Liver (tissue), 9 donors: Measurements from ENCODE around the gene ASCL5. TPM values are rescaled to one million over a fixed set of nuclear protein-coding genes. Genes with fewer than 3 reads are reported as not detected.

ENCODE experiments used
- DNase-seq: peaks from one replicate; pipeline ENCODE4 v3.0.0-alpha.2; 2017; ENCODE audit warnings: low spot score
- H3K27ac ChIP-seq, 2 donors: one replicate each; pipeline ENCODE4 v1.7.0; 2013; ENCODE audit warnings: inconsistent platforms in 2 of 2, low read length in 2 of 2, control low read depth in 1 of 2, low read depth in 1 of 2, mild to moderate bottlenecking in 1 of 2
- H3K27me3 ChIP-seq, 4 donors: one replicate each; pipeline versions ENCODE4 v1.6.1 to v1.7.0; 2013; ENCODE audit warnings: low read length in 3 of 4, inconsistent platforms in 1 of 4, mild to moderate bottlenecking in 1 of 4, moderate library complexity in 1 of 4; ENCODE audit not compliant: control insufficient read depth in 4 of 4, insufficient read depth in 4 of 4
- H3K36me3 ChIP-seq, 4 donors: one replicate each; pipeline versions ENCODE4 v1.6.1 to v1.7.0; 2013; ENCODE audit warnings: low read length in 3 of 4, mild to moderate bottlenecking in 3 of 4, low read depth in 1 of 4, moderate library complexity in 1 of 4; ENCODE audit not compliant: control insufficient read depth in 4 of 4, insufficient read depth in 3 of 4
- H3K4me1 ChIP-seq, 4 donors: one replicate each; pipeline versions ENCODE4 v1.6.1 to v1.7.0; 2013; ENCODE audit warnings: low read length in 3 of 4, mild to moderate bottlenecking in 3 of 4, moderate library complexity in 1 of 4; ENCODE audit not compliant: control insufficient read depth in 4 of 4, insufficient read depth in 4 of 4
- H3K4me3 ChIP-seq, 3 donors: one replicate each; pipeline versions ENCODE4 v1.6.1 to v1.7.0; 2013; ENCODE audit warnings: low read length in 3 of 3, control low read depth in 1 of 3, low read depth in 1 of 3, mild to moderate bottlenecking in 1 of 3
- H3K9ac ChIP-seq, 2 donors: one replicate each; pipeline ENCODE4 v1.7.0; 2013; ENCODE audit warnings: low read length in 2 of 2, mild to moderate bottlenecking in 2 of 2, moderate library complexity in 2 of 2, control low read depth in 1 of 2, low read depth in 1 of 2
- H3K9me3 ChIP-seq, 4 donors: one replicate each; pipeline versions ENCODE4 v1.6.1 to v1.7.0; 2013; ENCODE audit warnings: low read length in 3 of 4; ENCODE audit not compliant: control insufficient read depth in 4 of 4
- ATF3 ChIP-seq: IDR thresholded peaks from 2 replicates; pipeline ENCODE4 v1.6.1; 2016; ENCODE audit warnings: antibody characterized with exemption
- CTCF ChIP-seq: fragments of 150-350 bp; IDR thresholded peaks from 2 replicates; pipeline ENCODE4 v1.5.1; 2017; ENCODE audit warnings: improper control_type of control experiment, low read depth, low read length; ENCODE audit not compliant: missing input control
- EGR1 ChIP-seq, 2 donors: IDR thresholded peaks; 2 replicates each; pipeline ENCODE4 v1.6.1; 2016 to 2018; ENCODE audit warnings: antibody characterized with exemption in 2 of 2, low read depth in 2 of 2
- FOXA1 ChIP-seq: IDR thresholded peaks from 2 replicates; pipeline ENCODE4 v1.6.1; 2016; ENCODE audit warnings: antibody characterized with exemption
- FOXA2 ChIP-seq: IDR thresholded peaks from 2 replicates; pipeline ENCODE4 v1.6.1; 2016; ENCODE audit warnings: antibody characterized with exemption
- GABPA ChIP-seq, 2 donors: IDR thresholded peaks in 1 of 2; conservative IDR thresholded peaks in 1 of 2; 2 replicates each; pipeline ENCODE4 v1.6.1; 2016; ENCODE audit warnings: antibody characterized with exemption in 2 of 2, mild to moderate bottlenecking in 1 of 2, moderate library complexity in 1 of 2
- HNF4A ChIP-seq, 2 donors: conservative IDR thresholded peaks; 2 replicates each; pipeline ENCODE4 v1.6.1; 2016; ENCODE audit warnings: antibody characterized with exemption in 2 of 2, mild to moderate bottlenecking in 2 of 2
- HNF4G ChIP-seq: IDR thresholded peaks from 2 replicates; pipeline ENCODE4 v1.6.1; 2016; ENCODE audit warnings: antibody characterized with exemption
- JUND ChIP-seq, 2 donors: IDR thresholded peaks; 2 replicates each; pipeline ENCODE4 v1.6.1; 2016; ENCODE audit warnings: antibody characterized with exemption in 2 of 2
- MAX ChIP-seq: IDR thresholded peaks from 2 replicates; pipeline ENCODE4 v1.6.1; 2016; ENCODE audit warnings: antibody characterized with exemption
- NR2F2 ChIP-seq: IDR thresholded peaks from 2 replicates; pipeline ENCODE4 v1.6.1; 2016; ENCODE audit warnings: antibody characterized with exemption
- RAD21 ChIP-seq, 2 donors: IDR thresholded peaks; 2 replicates each; pipeline ENCODE4 v1.6.1; 2016; ENCODE audit warnings: antibody characterized with exemption in 2 of 2, mild to moderate bottlenecking in 2 of 2
- REST ChIP-seq: IDR thresholded peaks from 2 replicates; pipeline ENCODE4 v1.6.1; 2016; ENCODE audit warnings: antibody characterized with exemption, mild to moderate bottlenecking
- RXRA ChIP-seq, 2 donors: IDR thresholded peaks; 2 replicates each; pipeline ENCODE4 v1.6.1; 2017 to 2018; ENCODE audit warnings: antibody characterized with exemption in 2 of 2, mild to moderate bottlenecking in 1 of 2
- SP1 ChIP-seq: IDR thresholded peaks from 2 replicates; pipeline ENCODE4 v1.6.1; 2018; ENCODE audit warnings: antibody characterized with exemption, mild to moderate bottlenecking
- TAF1 ChIP-seq: conservative IDR thresholded peaks from 2 replicates; pipeline ENCODE4 v1.6.1; 2016; ENCODE audit warnings: antibody characterized with exemption, mild to moderate bottlenecking
- YY1 ChIP-seq: IDR thresholded peaks from 2 replicates; pipeline ENCODE4 v1.6.1; 2016; ENCODE audit warnings: antibody characterized with exemption, mild to moderate bottlenecking
- ZBTB33 ChIP-seq: IDR thresholded peaks from 2 replicates; pipeline ENCODE4 v1.6.1; 2016; ENCODE audit warnings: antibody characterized with exemption
- WGBS: extraction: QIAGEN DNeasy Blood & Tissue Kit; methylation state at CpG from one replicate; pipeline ENCODE4 v1.1.7; 2013; 5-methylcytosine and 5-hydroxymethylcytosine counted together
- polyA plus RNA-seq, 2 donors: library from polyadenylated mRNA; stranded (reverse) in 1 of 2; unstranded in 1 of 2; fragments of 200-250 nt in 1 of 2; fragments of >200 nt in 1 of 2; fragmentation: Nextera tagmentation in 1 of 2; extraction: Ambion mirVana in 1 of 2; gene quantifications; one replicate each; pipeline versions ENCODE4 v1.2.1 to v1.2.3, GENCODE V29; 2013 to 2015
- total RNA-seq, 2 donors: library from RNA; depleted of rRNA; stranded (reverse); fragments of >200 nt; gene quantifications; one replicate each; pipeline ENCODE4 v1.2.3, GENCODE V29; 2014
- donor health status: healthy.
- donor health status: healthy.
- donor health status: healthy.
- donor health status: healthy.
- donor health status: healthy.

ASCL5 gene
- total and polyA plus RNA-seq, 4 donors: not detected

GRCh38 chr1:201115390-201115937 is 11.5 kb downstream of the ASCL5 start:
- Histone ChIP-seq H3K4me1 (peaks cover 0 to 9% (median 4%) of the 10 kb centered on the region in 4 donors), H3K9ac (no peak overlapping the region), H3K36me3 (no peaks in the 10 kb centered on the region), H3K9me3 (no peaks in the 10 kb centered on the region), H3K27ac (no peak overlapping the region), H3K4me3 (no peak overlapping the region), H3K27me3 (peaks cover 0 to 5% (median 0%) of the 10 kb centered on the region in 4 donors)
- DNase-seq: no peak
- TF ChIP-seq EGR1 (IDR thresholded peaks at IDR 0.05; ENCODE audit: low read depth in 2 of 2) (no peak), HNF4A (conservative IDR thresholded peaks at IDR 0.05) (no peak), YY1 (no peak), HNF4G (no peak), CTCF (no peak), JUND (IDR thresholded peaks at IDR 0.05) (no peak), RXRA (IDR thresholded peaks at IDR 0.05) (no peak), TAF1 (no peak), RAD21 (IDR thresholded peaks at IDR 0.05) (no peak), ATF3 (no peak), FOXA2 (no peak), ZBTB33 (no peak), SP1 (no peak), REST (no peak), MAX (no peak), NR2F2 (no peak), FOXA1 (no peak), GABPA (IDR thresholded peaks at IDR 0.05 in 1 of 2, conservative IDR thresholded peaks at IDR 0.05 in 1 of 2) (no peak)
- WGBS: 95% methylated on average over 25 of the region's 25 CpGs
